T-helper 1 cell (primary cell): ENCODE data around the gene TMA7B.
A peak's percentile ranks its signal among the peaks of the same experiment; 100 is the strongest.

Experiments used
- DNase-seq, 5 donors: peaks; one replicate each; pipeline ENCODE4 v3.0.0-alpha.2; 2012 to 2020
- total RNA-seq, 4 donors: gene quantifications; one replicate each; lab custom pipeline; 2026; lab: John Stamatoyannopoulos, UW

TMA7B gene
- 3.7 to 8.8 (median 8.5) reads per million in 4 donors for total RNA-seq

GRCh38 chr22:39959640-39960447 lies at the start of gene TMA7B:
Gene TMA7B (plus strand): TSS chr22:39960397. CDS start chr22:39964375, 3,978 bp downstream.
- DNase-seq = peak in 3 of 5 donors; percentile 16 to 49 (median 16)

GRCh38 chr22:39910876-39911613 lies 49.2 kb upstream of the TMA7B start:
- peak in 1 of 5 donors; percentile 51 for DNase-seq

DNA sequence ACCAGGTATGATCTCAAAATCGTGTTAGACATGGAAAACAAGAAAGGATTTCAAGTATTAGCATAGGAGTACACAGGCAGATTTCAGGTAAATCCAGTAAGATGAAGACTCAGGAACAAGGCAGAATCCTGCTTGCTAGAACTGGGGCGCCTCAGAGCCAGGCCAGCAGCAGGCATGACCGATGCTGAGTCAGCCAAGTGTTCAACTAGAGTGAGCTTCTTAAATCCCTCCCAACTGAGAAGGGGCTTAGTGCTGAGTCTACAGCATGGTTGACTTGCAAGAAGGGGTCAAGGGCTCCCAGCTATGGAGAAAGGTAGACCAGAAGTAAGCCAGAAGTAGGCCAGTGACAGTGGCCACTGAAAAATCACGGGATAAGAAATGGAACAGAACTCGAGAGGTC lies 46.9 kb upstream of the TMA7B start:
- DNase-seq = no peak

DNA sequence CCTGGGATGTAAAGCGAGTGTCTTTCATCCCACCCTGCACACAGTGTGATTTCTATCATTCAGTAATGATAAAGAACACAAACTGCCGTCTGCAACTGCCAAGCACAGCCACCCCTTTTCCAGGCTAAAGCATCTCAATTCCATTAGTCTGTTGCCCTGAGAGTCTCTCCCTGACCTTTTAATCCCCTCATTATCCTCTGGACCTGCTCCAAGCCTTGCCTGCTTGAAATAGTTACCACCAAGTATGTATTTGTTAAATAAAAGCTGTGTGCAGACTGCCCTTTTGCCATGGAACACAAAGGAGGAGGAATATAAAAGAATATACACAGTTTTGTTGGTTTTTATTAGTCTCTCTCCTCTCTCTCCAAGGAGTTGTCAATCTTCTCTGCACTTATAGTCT lies 46.3 kb upstream of the TMA7B start:
- no peak for DNase-seq

- no peak for DNase-seq
Observed at GRCh38 chr22:39914584-39914983, 45.6 kb upstream of the TMA7B start.

GRCh38 chr22:39915295-39915726 lies 44.9 kb upstream of the TMA7B start:
- no peak for DNase-seq

- DNase-seq = no peak
Observed at GRCh38 chr22:39916496-39916895, 43.7 kb upstream of the TMA7B start.

GRCh38 chr22:39917197-39917643 lies 43.0 kb upstream of the TMA7B start:
- no peak for DNase-seq

DNA sequence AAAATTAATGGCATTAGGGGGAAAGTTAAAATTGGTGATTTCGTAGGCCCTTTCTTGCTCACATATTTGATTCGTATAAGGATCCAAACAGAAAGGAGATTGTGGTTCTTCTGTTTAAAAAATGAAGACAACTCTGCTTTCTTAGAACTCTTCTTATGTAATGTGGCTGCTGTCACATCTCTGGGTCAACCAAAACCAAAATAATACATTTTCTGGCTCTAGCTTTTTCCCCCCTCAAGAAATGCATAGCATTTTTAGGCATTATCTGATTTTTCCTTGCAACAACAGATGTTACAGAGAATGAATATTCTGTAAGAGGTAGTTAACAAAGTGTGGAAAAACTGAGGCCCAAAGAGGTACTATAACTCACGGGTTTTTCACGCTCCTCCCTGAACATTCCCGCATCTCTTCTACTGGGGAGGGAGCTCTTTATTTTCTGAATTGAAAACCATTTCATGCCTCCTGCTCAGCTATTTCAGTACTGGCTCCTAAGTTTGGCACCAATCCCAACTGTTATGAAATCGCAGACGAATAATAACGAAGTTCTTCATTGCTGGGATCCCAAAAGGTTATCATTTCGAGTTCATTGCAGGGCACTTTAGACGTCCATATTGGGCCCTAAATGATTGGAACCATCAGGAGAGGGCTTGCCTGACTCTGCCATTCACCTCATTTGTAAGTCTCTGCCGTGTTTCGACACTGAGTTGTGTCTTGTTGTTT lies 42.3 kb upstream of the TMA7B start:
- no peak for DNase-seq

DNA sequence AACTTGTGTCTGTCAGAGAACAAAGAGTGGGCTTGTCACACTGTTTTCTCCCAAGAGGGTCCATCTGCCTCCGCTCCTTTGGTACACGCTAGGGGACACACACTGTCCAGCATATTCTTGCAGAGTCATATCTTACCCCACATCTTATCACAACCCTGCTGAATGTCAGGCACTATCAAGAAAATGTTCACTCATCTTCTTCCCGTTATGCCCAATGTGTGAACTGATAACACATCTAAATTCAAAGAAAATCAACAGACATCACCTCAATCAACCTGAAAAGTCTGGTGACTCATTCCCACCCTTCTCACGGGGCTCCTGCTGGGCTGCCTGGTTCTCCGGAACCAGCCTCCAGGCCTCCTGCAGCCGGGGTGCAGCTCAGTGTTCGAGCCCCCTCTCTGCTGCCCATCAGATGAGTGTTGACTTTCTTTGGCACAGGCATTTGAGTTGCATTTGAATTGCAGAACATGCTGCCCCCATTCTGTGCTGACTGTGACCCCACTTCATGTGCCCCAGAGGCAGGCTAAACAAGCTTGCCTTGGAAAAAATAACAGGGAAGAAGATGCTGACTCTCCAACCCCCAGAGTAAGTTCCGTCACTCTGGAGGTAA lies 40.0 kb upstream of the TMA7B start:
- DNase-seq = peak in 4 of 5 donors; percentile 41 to 87 (median 46)

DNA sequence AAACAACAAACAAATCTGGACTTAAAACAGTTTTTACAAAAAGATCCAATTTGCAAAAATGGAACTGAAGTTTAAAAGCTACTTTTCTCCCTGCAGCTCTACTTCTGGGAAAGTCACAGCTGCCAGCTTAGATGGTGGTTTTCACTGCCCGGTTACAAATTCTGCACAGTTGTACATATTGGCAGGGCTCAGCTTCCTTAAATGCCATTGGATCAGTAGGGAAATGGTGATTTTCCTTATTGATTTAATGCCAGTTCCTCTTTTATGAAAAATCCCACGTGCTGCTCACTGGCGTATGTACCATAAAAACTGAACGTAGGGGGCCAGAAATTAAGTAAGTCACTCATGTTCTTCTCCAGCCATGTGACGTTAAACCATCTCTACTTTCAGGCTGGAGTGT lies 36.5 kb upstream of the TMA7B start:
- DNase-seq = no peak

- DNase-seq = no peak
Observed at GRCh38 chr22:39924286-39924685, 35.9 kb upstream of the TMA7B start.

DNA sequence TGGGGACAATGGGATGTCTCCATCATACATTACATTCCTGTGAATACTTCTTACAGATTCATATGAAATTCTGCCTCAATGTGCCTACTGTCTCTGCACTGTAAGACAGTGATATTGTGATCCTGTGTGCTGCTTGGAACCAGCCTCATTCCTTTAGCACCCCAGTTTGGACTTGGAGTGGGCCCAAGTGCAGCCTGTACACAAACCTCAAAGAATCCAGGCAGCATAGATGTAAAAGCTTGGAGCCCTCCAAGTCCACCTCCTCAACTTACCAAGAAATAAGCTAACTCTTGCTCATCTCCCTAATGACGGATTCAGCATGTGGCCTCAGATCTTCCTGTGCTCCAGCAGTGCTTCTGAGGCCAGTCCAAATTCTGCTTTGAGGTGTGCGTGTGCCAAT lies 34.9 kb upstream of the TMA7B start:
- DNase-seq = no peak

- DNase-seq = peak in 1 of 5 donors; percentile 26
Observed at GRCh38 chr22:39925909-39926679, 34.1 kb upstream of the TMA7B start.

DNA sequence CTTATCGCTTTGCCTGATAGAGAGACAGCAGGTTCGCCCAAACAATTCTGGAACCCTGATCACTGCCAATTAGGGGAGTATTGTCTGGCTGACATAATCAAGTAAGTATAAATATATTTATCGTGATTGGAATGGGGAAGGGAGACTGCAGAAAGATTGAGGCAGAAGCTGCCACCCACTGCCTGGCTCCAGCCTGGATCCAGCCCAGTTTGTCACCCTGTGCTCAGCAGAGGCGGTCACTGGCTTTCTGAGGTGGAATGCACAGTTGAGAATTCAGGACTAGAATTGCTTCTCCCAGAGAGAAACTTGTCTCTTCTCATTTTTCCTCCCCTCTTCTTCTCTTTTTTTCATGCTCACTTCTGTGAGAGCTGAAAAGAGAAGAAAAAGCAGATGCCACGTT lies 33.4 kb upstream of the TMA7B start:
- no peak for DNase-seq

GRCh38 chr22:39927544-39927943 lies 32.7 kb upstream of the TMA7B start:
- DNase-seq = peak in 1 of 5 donors; percentile 52

DNA sequence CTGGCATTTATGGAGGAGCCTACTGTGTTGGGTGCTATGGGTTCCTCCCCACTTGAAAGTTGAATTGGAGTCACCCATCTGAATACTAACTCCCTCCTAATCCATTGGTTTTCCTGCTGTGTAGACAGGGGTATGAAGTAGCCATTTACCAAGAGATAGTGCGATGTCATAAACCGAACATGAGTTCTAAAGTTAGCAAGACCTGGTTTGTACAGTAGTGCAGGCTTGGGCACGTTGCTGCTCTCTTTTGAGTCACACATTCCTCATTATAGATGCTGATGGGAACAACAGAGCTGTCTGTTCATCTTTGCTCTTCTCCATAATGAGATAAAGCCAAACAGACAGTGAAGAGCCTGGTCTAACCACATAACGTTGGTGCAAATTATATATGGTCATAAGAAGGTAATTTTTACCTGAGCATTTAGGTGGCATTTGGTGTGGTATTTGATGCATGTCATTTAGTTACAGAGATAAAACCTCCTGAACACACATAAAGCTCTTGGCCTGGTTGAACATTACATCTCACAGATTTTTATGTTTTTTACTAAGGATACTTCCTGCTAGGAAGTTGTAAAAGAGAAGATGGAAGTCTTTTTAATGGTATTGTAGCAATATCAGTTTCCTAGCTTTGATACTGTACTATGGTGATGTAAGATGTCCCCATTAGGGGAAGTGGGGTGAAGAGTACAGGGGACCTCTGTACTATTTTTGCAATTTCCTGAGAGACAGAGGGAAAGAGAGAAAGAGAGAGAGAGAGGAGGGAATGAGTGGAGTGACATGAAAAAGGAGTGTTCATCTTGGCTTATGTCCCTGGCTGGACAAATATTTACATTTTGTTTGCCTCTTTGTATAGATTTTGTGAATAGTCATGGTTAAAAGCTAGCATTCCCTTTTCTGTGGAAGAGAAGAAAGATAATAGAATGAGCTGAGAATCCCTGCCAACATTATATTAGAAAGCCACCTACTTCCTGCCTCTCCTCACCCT lies 31.4 kb upstream of the TMA7B start:
- DNase-seq = no peak

- peak in 1 of 5 donors; percentile 58 for DNase-seq
Observed at GRCh38 chr22:39931251-39931650, 28.9 kb upstream of the TMA7B start.

DNA sequence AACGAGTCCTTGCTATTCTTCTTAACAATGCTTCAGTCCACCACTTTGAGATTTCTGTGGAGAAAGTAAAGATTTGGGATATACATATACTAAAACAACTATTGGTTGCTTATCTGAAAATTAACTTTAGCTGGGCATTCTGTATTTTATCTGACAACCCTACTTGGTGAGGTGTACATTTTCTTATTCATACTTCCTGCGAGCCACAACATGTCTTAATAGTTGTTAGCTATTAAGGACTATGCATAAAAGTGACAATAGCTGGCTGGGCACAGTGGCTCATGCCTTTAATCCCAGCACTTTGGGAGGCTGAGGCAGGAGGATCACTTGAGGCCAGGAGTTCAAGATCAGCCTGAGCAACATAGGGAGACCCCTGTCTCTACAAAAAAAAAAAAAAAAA lies 28.0 kb upstream of the TMA7B start:
- DNase-seq = no peak

- peak in 4 of 5 donors; percentile 21 to 73 (median 38) for DNase-seq
Observed at GRCh38 chr22:39932918-39933649, 27.1 kb upstream of the TMA7B start.
